Activated T-cell treated with anti-CD3 and anti-CD28 coated beads for 48 hours (primary cell): ENCODE results near the gene RPP38.

Experiments used
- DNase-seq: peaks from one replicate; pipeline ENCODE4 v3.0.0-alpha.2; 2020; ENCODE audit warnings: low read depth

Gene RPP38

DNA sequence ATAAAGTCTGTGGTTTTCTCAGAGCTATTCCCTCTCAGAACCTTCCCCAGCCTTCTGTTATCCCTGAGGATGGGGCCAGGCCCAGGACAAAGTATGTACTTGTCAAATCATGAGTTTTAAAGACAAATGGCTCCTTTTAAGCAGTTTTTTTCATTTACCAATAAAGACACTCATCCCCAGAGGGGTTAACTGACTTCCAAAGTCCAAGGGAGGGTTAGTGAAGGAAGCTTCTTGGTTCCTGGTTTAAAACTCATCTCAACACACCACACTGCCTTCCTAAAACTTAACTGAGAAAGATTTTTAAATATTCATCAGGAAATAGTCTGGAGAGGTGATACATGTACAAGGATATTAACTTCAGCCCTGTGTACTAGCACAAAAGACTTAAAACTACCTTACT is 55.4 kb downstream of the RPP38 start:
- DNase-seq, result no peak
